Adrenal gland (tissue), 5 donors: ENCODE results near the gene TNS1.

ENCODE experiments used
- CTCF ChIP-seq, 6 experiments: fragments of 450-650 bp in 4 of 6; fragments of 200-600 bp in 2 of 6; sonication (generic) in 1 of 6; IDR thresholded peaks; 1 replicate in 5 of 6; 2 replicates in 1 of 6; pipeline versions ENCODE4 v1.5.1 to v1.8.0; 2016 to 2021; ENCODE audit warnings: antibody characterized with exemption in 6 of 6, mild to moderate bottlenecking in 2 of 6, moderate library complexity in 1 of 6
- POLR2A ChIP-seq, 2 donors: fragments of 450-650 bp; IDR thresholded peaks; one replicate each; pipeline ENCODE4 v1.6.1; 2017; ENCODE audit warnings: antibody characterized with exemption in 2 of 2, mild to moderate bottlenecking in 2 of 2, moderate library complexity in 1 of 2
- donor health status: DM: no; HTN: no; CAD: no.

GRCh38 chr2:217816396-217816869, 186.4 kb downstream of the TNS1 start:
- TF ChIP-seq CTCF (IDR thresholded peaks at IDR 0.05) (no peak), POLR2A (IDR thresholded peaks at IDR 0.05) (no peak)
